Measurements from ENCODE around the gene EN2.

- TF ChIP-seq CTCF (IDR thresholded peaks at IDR 0.05; ENCODE audit: poor library complexity) (no peak), EZH2 (IDR thresholded peaks at IDR 0.05; ENCODE audit: borderline replicate concordance) (no peak), EZH2phosphoT487 (IDR thresholded peaks at IDR 0.05; ENCODE audit: low read depth, severe bottlenecking, unreplicated experiment) (no peak)
Measured at GRCh38 chr7:155477476-155477875, 19.5 kb downstream of the EN2 start.

All from hepatocyte (in vitro differentiated cells).